Lower leg skin (tissue), 3 donors: ENCODE measurements around the gene ZNF611.

Experiments used
- CTCF ChIP-seq, 3 donors: fragments of 450-650 bp; IDR thresholded peaks; one replicate each; pipeline ENCODE4 v1.5.1; 2016; ENCODE audit warnings: antibody characterized with exemption in 3 of 3, mild to moderate bottlenecking in 3 of 3, moderate library complexity in 2 of 3
- POLR2A ChIP-seq, 2 donors: fragments of 450-650 bp; IDR thresholded peaks; one replicate each; pipeline ENCODE4 v1.6.1; 2016 to 2017; ENCODE audit warnings: antibody characterized with exemption in 2 of 2, mild to moderate bottlenecking in 1 of 2, moderate library complexity in 1 of 2

- TF ChIP-seq POLR2A (IDR thresholded peaks at IDR 0.05) (no peak), CTCF (IDR thresholded peaks at IDR 0.05) (no peak)
Observed at GRCh38 chr19:52669586-52669985, 65.3 kb downstream of the ZNF611 start.
